ENCODE results near the gene TMEM198. TPM values are rescaled to one million over a fixed set of nuclear protein-coding genes. Genes with fewer than 3 reads are reported as not detected.

TMEM198 gene
- total RNA-seq, 1 donor from 2014 or later = 3.4 TPM

DNA sequence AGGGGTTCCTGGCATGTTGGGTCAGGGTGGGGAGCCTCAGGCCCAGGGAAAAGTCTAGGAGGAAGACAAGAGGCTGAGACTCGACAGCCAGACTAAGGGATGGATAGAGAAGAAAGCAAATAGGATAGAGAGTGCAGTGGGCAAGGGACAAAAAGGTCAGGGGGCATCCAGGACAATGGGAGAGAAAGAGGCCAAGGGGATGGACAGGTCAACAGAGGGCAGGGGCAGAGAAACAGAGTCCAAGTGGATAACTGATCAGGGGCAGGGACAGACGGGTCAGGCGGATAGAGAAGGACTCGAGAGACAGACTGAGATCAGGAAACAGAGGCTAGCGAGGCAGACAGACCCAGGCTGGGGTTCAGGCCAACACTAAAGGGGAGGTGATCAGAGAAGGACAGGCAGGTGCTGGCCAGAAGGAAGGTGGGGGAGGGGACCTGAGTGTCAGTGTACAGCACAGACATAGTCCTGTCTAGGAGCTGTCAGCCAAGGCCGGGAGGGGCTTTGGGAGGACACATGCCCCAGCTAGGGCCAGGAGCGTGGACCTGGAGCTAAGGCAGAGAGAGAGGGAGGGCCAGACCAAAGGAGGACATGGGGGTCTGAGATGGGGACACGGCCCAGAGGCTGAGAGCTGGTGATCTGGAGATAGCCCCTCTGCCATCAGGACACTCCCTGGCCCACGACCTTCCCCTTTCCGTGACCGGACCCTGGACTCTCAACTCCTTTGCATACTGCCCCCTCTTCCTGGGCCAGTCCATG, 17.3 kb upstream of the TMEM198 start:
- intact Hi-C loops (cut with micrococcal nuclease) = no loop called here
- peaks cover 8% of the 10 kb centered on the region for H3K4me1 Mint-ChIP-seq
- H3K27me3 Mint-ChIP-seq = peaks cover 81% of the 10 kb centered on the region
- DNase-seq = no peak
- H3K27ac Mint-ChIP-seq = no peak overlapping the region
- no peaks in the 10 kb centered on the region for H3K9me3 Mint-ChIP-seq
- H3K36me3 Mint-ChIP-seq (ENCODE audit: low read depth) = no peaks in the 10 kb centered on the region
- H3K4me3 Mint-ChIP-seq = no peak overlapping the region

DNA sequence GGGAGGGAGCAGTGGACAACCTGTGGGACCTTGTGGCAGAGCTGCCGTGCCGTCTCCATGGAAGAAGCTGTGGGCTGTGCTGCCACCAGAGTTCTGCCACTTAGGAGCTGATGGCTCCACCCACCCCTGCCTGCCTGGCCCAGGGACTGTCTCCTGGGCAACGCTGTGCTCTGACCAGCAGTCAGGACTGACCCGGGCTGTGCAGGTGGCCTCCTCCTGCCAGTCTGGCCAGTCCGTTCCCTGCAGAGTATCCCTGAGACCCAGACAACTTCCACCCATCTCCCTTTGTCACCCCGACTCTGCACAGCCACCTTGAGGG, 16.8 kb upstream of the TMEM198 start:
- Mint-ChIP-seq H3K4me1 (peaks cover 4% of the 10 kb centered on the region), H3K27ac (no peak overlapping the region), H3K9me3 (no peaks in the 10 kb centered on the region), H3K4me3 (no peak overlapping the region), H3K36me3 (ENCODE audit: low read depth) (no peaks in the 10 kb centered on the region), H3K27me3 (peaks cover 76% of the 10 kb centered on the region)
- intact Hi-C loops (cut with micrococcal nuclease) = no loop called here
- no peak for DNase-seq

GRCh38 chr2:219527472-219527871, 16.4 kb upstream of the TMEM198 start:
- no peak for DNase-seq
- no peaks in the 10 kb centered on the region for H3K36me3 Mint-ChIP-seq (ENCODE audit: low read depth)
- H3K4me3 Mint-ChIP-seq = no peak overlapping the region
- peaks cover 3% of the 10 kb centered on the region for H3K4me1 Mint-ChIP-seq
- H3K27ac Mint-ChIP-seq = no peak overlapping the region
- peaks cover 75% of the 10 kb centered on the region for H3K27me3 Mint-ChIP-seq
- no peaks in the 10 kb centered on the region for H3K9me3 Mint-ChIP-seq
- intact Hi-C loops (cut with micrococcal nuclease) = no loop called here

- no peaks in the 10 kb centered on the region for H3K36me3 Mint-ChIP-seq (ENCODE audit: low read depth)
- no peak overlapping the region for H3K27ac Mint-ChIP-seq
- intact Hi-C loops (cut with micrococcal nuclease) = loop anchor here (1.0 to 2.0 kb wide), 4 partner anchors 32 to 127 kb away; partner anchors contain the start of gene GMPPA
- no peaks in the 10 kb centered on the region for H3K9me3 Mint-ChIP-seq
- H3K27me3 Mint-ChIP-seq = peaks cover 59% of the 10 kb centered on the region
- peaks cover 3% of the 10 kb centered on the region for H3K4me1 Mint-ChIP-seq
- no peak overlapping the region for H3K4me3 Mint-ChIP-seq
- DNase-seq = peak; percentile 95
Observed at GRCh38 chr2:219530048-219530963, 13.5 kb upstream of the TMEM198 start.

DNA sequence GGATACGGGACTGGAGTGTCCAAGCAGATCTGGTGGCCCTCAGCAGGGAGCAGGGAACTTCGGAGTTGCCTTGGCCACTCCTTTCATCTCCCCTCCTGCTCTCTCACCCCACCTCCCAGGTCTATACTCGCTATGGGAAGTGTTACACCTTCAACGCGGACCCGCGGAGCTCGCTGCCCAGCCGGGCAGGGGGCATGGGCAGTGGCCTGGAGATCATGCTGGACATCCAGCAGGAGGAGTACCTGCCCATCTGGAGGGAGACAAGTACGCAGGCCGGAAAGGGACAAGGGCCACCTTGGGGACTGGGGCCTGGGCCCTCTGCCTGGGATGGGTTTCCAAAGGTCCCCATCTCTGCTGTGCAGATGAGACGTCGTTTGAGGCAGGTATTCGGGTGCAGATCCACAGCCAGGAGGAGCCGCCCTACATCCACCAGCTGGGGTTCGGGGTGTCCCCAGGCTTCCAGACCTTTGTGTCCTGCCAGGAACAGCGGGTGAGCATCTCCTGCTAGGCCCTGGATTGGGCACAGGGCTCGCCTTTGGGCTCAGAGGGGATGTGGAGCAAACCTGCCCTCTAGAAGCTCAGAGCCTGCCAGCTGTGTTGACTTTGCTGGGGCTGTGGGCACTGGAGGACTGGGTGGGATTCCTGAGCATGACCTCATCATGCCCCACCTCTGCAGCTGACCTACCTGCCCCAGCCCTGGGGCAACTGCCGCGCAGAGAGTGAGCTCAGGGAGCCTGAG, 12.0 kb upstream of the TMEM198 start:
- DNase-seq = no peak
- intact Hi-C loops (cut with micrococcal nuclease) = loop anchor here (2.0 kb wide), 1 partner anchor 73 kb away; no protein-coding TSS in a partner anchor
- Mint-ChIP-seq H3K9me3 (no peaks in the 10 kb centered on the region), H3K4me1 (peaks cover 3% of the 10 kb centered on the region), H3K27ac (no peak overlapping the region), H3K36me3 (ENCODE audit: low read depth) (no peaks in the 10 kb centered on the region), H3K4me3 (no peak overlapping the region), H3K27me3 (peaks cover 48% of the 10 kb centered on the region)

GRCh38 chr2:219532378-219532649, 11.5 kb upstream of the TMEM198 start:
- Mint-ChIP-seq H3K36me3 (ENCODE audit: low read depth) (no peaks in the 10 kb centered on the region), H3K9me3 (no peaks in the 10 kb centered on the region), H3K27ac (no peak overlapping the region), H3K4me1 (peaks cover 3% of the 10 kb centered on the region), H3K27me3 (peaks cover 43% of the 10 kb centered on the region), H3K4me3 (no peak overlapping the region)
- intact Hi-C loops (cut with micrococcal nuclease) = no loop called here
- DNase-seq = no peak

- intact Hi-C loops (cut with micrococcal nuclease) = no loop called here
- no peak overlapping the region for H3K4me3 Mint-ChIP-seq
- no peak overlapping the region for H3K27ac Mint-ChIP-seq
- H3K9me3 Mint-ChIP-seq = no peaks in the 10 kb centered on the region
- H3K4me1 Mint-ChIP-seq = peaks cover 3% of the 10 kb centered on the region
- peaks cover 6% of the 10 kb centered on the region for H3K36me3 Mint-ChIP-seq (ENCODE audit: low read depth)
- peaks cover 28% of the 10 kb centered on the region for H3K27me3 Mint-ChIP-seq
- DNase-seq = no peak
Observed at GRCh38 chr2:219533930-219534661, 9.7 kb upstream of the TMEM198 start.

DNA sequence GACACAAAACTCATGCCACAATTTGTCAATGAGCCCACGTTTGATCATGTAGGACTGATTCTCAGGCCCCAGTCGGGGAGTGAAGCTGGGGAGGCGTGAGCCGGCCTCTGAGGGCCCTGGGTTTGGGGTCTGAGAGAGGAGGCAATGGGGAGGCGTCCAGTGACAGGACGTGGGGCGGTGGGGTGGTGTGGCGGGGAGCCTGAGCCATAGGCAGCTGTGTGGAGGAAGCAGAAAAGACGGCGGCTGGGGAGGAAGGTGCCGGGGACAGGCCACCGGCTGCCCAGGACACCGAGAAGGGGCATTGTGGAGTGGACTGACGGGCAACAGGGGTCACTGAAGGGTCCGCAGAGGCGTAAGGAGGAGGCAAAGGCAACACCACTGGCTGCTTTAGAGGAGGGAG, 7.4 kb upstream of the TMEM198 start:
- no peak for DNase-seq
- Mint-ChIP-seq H3K4me3 (no peak overlapping the region), H3K27ac (no peak overlapping the region), H3K4me1 (peaks cover 3% of the 10 kb centered on the region), H3K36me3 (ENCODE audit: low read depth) (peaks cover 11% of the 10 kb centered on the region), H3K27me3 (peaks cover 7% of the 10 kb centered on the region), H3K9me3 (no peaks in the 10 kb centered on the region)
- intact Hi-C loops (cut with micrococcal nuclease) = no loop called here

DNA sequence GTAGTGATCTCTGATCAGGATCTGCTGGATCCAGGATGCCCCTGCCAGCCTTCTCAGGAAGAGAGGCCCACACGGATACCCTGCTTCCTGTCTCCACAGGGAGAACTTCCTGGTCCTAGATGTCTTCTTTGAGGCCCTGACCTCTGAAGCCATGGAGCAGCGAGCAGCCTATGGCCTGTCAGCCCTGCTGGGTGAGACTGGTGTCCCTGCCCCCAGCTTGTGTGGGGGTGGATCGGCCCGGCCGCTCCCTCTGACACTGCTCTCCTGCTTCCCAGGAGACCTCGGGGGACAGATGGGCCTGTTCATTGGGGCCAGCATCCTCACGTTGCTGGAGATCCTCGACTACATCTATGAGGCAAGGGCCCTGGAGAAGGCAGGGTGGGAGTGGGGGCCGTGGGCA, 6.9 kb upstream of the TMEM198 start:
- Mint-ChIP-seq H3K27me3 (peaks cover 7% of the 10 kb centered on the region), H3K9me3 (no peaks in the 10 kb centered on the region), H3K27ac (no peak overlapping the region), H3K4me3 (no peak overlapping the region), H3K36me3 (ENCODE audit: low read depth) (peaks cover 11% of the 10 kb centered on the region), H3K4me1 (peaks cover 3% of the 10 kb centered on the region)
- intact Hi-C loops (cut with micrococcal nuclease) = no loop called here
- no peak for DNase-seq

GRCh38 chr2:219537657-219538488, 6.0 kb upstream of the TMEM198 start:
- H3K9me3 Mint-ChIP-seq = no peaks in the 10 kb centered on the region
- H3K4me3 Mint-ChIP-seq = no peak overlapping the region
- no peak for DNase-seq
- intact Hi-C loops (cut with micrococcal nuclease) = no loop called here
- H3K36me3 Mint-ChIP-seq (ENCODE audit: low read depth) = peaks cover 11% of the 10 kb centered on the region
- H3K27ac Mint-ChIP-seq = no peak overlapping the region
- H3K4me1 Mint-ChIP-seq = peaks cover 10% of the 10 kb centered on the region
- H3K27me3 Mint-ChIP-seq = peaks cover 3% of the 10 kb centered on the region

- Mint-ChIP-seq H3K4me1 (peaks cover 10% of the 10 kb centered on the region), H3K27me3 (peaks cover 3% of the 10 kb centered on the region), H3K36me3 (ENCODE audit: low read depth) (peaks cover 11% of the 10 kb centered on the region), H3K9me3 (no peaks in the 10 kb centered on the region), H3K27ac (no peak overlapping the region), H3K4me3 (no peak overlapping the region)
- intact Hi-C loops (cut with micrococcal nuclease) = no loop called here
- no peak for DNase-seq
Observed at GRCh38 chr2:219538504-219538951, 5.3 kb upstream of the TMEM198 start.

GRCh38 chr2:219538956-219539788, 4.7 kb upstream of the TMEM198 start:
- H3K36me3 Mint-ChIP-seq (ENCODE audit: low read depth) = peaks cover 11% of the 10 kb centered on the region
- intact Hi-C loops (cut with micrococcal nuclease) = no loop called here
- H3K4me1 Mint-ChIP-seq = peaks cover 11% of the 10 kb centered on the region
- no peaks in the 10 kb centered on the region for H3K9me3 Mint-ChIP-seq
- DNase-seq = no peak
- H3K4me3 Mint-ChIP-seq = no peak overlapping the region
- H3K27me3 Mint-ChIP-seq = peaks cover 3% of the 10 kb centered on the region
- no peak overlapping the region for H3K27ac Mint-ChIP-seq

Measured in activated CD4-positive, alpha-beta T cell treated with anti-CD3 and anti-CD28 coated beads, Interleukin-2, amount 10 ng/mL, durations not matched to agents 24 days and 14 days (primary cell).